PFSK-1 (cell line): ENCODE measurements around the gene MAMLD1.

ENCODE experiments used
- POLR2AphosphoS5 ChIP-seq: IDR thresholded peaks from 2 replicates; pipeline ENCODE4 v1.6.1; 2012; ENCODE audit warnings: low read depth, mild to moderate bottlenecking, control low read depth, low read length, moderate library complexity
- REST ChIP-seq, 2 experiments: IDR thresholded peaks; 2 replicates each; pipeline versions ENCODE4 v1.6.1 to v1.8.0; 2011 to 2012; ENCODE audit warnings: low read depth in 2 of 2, low read length in 2 of 2, control low read depth in 1 of 2, inconsistent platforms in 1 of 2, mild to moderate bottlenecking in 1 of 2, moderate library complexity in 1 of 2; ENCODE audit not compliant: insufficient read depth in 1 of 2
- SIN3A ChIP-seq: IDR thresholded peaks from 2 replicates; pipeline ENCODE4 v1.6.1; 2012; ENCODE audit warnings: mild to moderate bottlenecking, low read length, moderate library complexity, borderline replicate concordance; ENCODE audit not compliant: insufficient read depth
- TAF1 ChIP-seq: IDR thresholded peaks from 2 replicates; pipeline ENCODE4 v1.6.1; 2012; ENCODE audit warnings: low read length, control low read depth, borderline replicate concordance; ENCODE audit not compliant: insufficient read depth

GRCh38 chrX:150365051-150365989, 2.2 kb downstream of the MAMLD1 start:
- TF ChIP-seq POLR2AphosphoS5, result no peak
- TF ChIP-seq REST (IDR thresholded peaks at IDR 0.05; ENCODE audit: insufficient read depth in 1 of 2, low read depth in 2 of 2, low read length in 2 of 2), result no peak
- TF ChIP-seq SIN3A, result no peak
- no peak for TF ChIP-seq TAF1
